ENCODE measurements around the gene FTSJ1.

The FTSJ1 gene

DNA sequence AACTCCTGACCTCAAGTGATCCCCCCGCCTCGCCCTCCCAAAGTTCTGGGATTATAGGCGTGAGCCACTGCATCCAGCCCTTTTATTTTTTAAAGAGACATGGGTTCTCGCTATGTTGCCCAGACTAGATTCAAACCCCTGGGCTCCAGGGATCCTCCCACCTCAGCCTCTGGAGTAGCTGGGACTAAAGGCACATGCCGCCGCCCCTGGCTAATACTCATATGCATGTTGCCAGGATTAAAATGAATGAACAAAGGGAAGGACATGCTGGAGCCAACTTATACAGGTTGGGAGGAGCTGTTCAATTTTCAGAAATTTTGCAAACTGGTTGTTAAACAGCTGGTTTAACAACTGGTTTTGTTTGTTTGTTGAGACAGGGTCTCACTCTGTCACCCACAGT is 1.4 kb upstream of the FTSJ1 start:
- ChIA-PET POLR2A (interaction anchor here (1.2 kb wide), 1 partner anchor 33 kb away, joined by 3 read pairs; no protein-coding TSS in a partner anchor), CTCF (no interaction called here)
- DNase-seq (ENCODE audit: extremely low spot score): no peak
- TF ChIP-seq CTBP1 (IDR thresholded peaks at IDR 0.05; ENCODE audit: borderline replicate concordance) (no peak), L3MBTL2 (conservative IDR thresholded peaks at IDR 0.05) (no peak), SP1 (IDR thresholded peaks at IDR 0.05) (no peak), ARNT (IDR thresholded peaks at IDR 0.05) (no peak), FOXA1 (IDR thresholded peaks at IDR 0.05) (no peak), ZNF384 (IDR thresholded peaks at IDR 0.05) (no peak), FOXK2 (IDR thresholded peaks at IDR 0.05) (no peak), LEF1 (IDR thresholded peaks at IDR 0.05; ENCODE audit: borderline replicate concordance) (no peak), HDGF (IDR thresholded peaks at IDR 0.05; ENCODE audit: borderline replicate concordance) (no peak), FOXM1 (IDR thresholded peaks at IDR 0.05; ENCODE audit: borderline replicate concordance) (no peak), SUZ12 (IDR thresholded peaks at IDR 0.05) (no peak), NFRKB (IDR thresholded peaks at IDR 0.05) (no peak), ELF4 (IDR thresholded peaks at IDR 0.05) (no peak), TARDBP (IDR thresholded peaks at IDR 0.05) (no peak), BHLHE40 (IDR thresholded peaks at IDR 0.05; ENCODE audit: borderline replicate concordance) (no peak)
- TF ChIP-seq, protein P1, sequence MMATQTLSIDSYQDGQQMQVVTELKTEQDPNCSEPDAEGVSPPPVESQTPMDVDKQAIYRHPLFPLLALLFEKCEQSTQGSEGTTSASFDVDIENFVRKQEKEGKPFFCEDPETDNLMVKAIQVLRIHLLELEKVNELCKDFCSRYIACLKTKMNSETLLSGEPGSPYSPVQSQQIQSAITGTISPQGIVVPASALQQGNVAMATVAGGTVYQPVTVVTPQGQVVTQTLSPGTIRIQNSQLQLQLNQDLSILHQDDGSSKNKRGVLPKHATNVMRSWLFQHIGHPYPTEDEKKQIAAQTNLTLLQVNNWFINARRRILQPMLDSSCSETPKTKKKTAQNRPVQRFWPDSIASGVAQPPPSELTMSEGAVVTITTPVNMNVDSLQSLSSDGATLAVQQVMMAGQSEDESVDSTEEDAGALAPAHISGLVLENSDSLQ (IDR thresholded peaks at IDR 0.05): no peak

DNA sequence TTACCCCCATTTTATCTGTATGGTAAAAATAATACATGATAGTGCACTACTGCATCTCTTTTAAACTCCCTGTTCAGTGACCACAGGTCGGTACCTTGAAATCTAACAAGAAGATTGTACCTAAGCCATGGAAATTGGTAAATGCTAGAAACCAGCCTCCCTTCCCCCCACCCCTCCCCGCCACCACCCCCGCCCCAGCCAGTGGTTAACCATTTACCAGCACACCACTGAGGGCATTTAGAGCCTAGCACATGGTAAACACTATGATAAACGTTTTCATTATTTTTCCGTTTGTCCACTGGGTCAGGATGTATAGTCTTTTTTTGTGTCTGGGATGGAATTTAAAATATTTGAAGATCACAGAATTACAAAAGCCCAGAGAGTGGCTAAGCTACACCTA is 703 bp upstream of the FTSJ1 start:
- ChIA-PET POLR2A (interaction anchor here (0.6 to 1.1 kb wide), 2 partner anchors 8 to 11 kb away, joined by 3 to 4 read pairs; no protein-coding TSS in a partner anchor), CTCF (no interaction called here)
- DNase-seq (ENCODE audit: extremely low spot score): no peak
- no peak for TF ChIP-seq FOXK2 (IDR thresholded peaks at IDR 0.05)
- TF ChIP-seq SUZ12 (IDR thresholded peaks at IDR 0.05): no peak
- TF ChIP-seq L3MBTL2 (conservative IDR thresholded peaks at IDR 0.05): no peak
- no peak for TF ChIP-seq LEF1 (IDR thresholded peaks at IDR 0.05; ENCODE audit: borderline replicate concordance)
- TF ChIP-seq CTBP1 (IDR thresholded peaks at IDR 0.05; ENCODE audit: borderline replicate concordance): no peak
- no peak for TF ChIP-seq ELF4 (IDR thresholded peaks at IDR 0.05)
- TF ChIP-seq ZNF384 (IDR thresholded peaks at IDR 0.05): no peak
- TF ChIP-seq BHLHE40 (IDR thresholded peaks at IDR 0.05; ENCODE audit: borderline replicate concordance): no peak
- TF ChIP-seq ARNT (IDR thresholded peaks at IDR 0.05): no peak

DNA sequence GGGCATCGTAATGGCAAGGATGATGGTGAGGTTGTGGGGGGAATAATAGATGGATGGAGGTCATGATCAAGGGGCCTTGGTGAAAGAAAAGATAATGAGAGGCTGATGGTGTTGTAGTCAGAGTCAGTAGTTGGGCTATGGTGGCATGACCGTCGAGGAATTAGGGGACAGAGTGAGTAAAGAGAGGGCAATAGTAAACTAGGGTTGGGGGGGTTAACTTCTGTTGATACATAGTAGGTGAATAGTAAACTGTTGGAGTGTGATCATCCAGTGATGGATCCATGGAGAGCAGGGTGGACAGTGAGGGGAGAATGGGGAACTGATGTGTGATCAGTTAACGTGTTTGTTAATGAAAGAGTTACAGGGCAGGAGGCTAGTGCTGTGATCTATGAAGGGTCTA is 920 bp downstream of the FTSJ1 start:
- no peak for DNase-seq (ENCODE audit: extremely low spot score)
- TF ChIP-seq HDGF (IDR thresholded peaks at IDR 0.05; ENCODE audit: borderline replicate concordance): no peak
- no peak for TF ChIP-seq FOXA1 (IDR thresholded peaks at IDR 0.05)
- no peak for TF ChIP-seq FOXK2 (IDR thresholded peaks at IDR 0.05)
- no peak for TF ChIP-seq FOXM1 (IDR thresholded peaks at IDR 0.05; ENCODE audit: borderline replicate concordance)
- ChIA-PET CTCF (no interaction called here), POLR2A (interaction anchor here (0.5 kb wide), 1 partner anchor 16 kb away, joined by 4 read pairs; no protein-coding TSS in a partner anchor)

DNA sequence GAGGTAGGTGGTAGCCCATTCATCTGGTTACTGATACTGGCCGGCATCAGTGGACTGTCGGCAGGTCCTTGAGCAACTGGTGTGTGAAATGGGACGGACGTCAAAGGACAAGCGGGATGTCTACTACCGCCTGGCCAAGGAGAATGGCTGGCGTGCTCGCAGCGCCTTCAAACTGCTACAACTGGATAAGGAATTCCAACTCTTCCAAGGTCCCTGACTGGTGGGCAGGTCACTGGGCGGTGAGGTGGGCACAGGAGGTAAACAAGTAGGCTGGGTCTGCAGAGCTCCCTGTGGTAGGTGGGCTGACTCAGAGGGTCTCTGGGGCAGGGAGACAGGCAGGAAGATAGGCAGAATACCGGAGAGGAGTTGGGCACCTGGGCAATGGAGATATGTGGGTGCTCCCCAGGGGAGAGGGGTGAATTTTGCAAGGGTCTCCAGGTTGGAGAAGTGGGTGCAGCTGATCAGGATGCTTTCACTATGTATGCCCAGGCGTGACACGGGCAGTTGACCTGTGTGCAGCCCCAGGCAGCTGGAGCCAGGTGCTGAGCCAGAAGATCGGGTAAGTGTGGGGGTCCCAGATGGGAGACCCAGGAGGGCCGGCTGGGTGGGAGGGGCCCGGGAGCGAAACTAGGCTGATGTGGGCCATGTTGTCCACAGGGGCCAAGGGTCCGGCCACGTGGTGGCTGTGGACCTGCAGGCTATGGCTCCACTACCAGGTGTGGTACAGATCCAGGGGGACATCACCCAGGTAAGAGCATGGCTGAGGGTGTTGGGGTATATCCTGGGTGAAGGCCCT is 2.2 kb downstream of the FTSJ1 start:
- TF ChIP-seq NFRKB (IDR thresholded peaks at IDR 0.05): no peak
- no peak for TF ChIP-seq FOXA1 (IDR thresholded peaks at IDR 0.05)
- TF ChIP-seq L3MBTL2 (conservative IDR thresholded peaks at IDR 0.05): no peak
- TF ChIP-seq SUZ12 (IDR thresholded peaks at IDR 0.05): no peak
- no peak for TF ChIP-seq FOXK2 (IDR thresholded peaks at IDR 0.05)
- POLR2A ChIA-PET: no interaction called here
- CTCF ChIA-PET: no interaction called here
- DNase-seq (ENCODE audit: extremely low spot score): no peak

DNA sequence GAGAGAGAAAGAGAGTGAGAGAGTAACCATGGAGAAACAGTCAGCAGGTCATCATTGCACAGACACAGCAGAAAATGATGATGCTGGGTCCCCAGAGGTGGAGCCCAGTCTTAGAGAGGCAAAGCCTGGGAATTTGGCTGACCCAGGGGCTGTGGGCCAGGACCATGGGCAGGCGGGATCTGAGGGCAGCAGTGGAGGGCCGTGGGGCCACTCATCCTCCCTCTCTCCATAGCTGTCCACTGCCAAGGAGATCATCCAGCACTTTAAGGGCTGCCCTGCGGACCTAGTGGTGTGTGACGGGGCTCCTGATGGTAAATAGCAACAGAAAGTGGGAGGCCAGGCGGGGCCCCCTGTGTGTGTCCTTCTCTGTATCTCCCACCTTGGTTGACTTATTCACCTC is 2.8 kb downstream of the FTSJ1 start:
- no peak for TF ChIP-seq FOXA1 (IDR thresholded peaks at IDR 0.05)
- no peak for TF ChIP-seq HDGF (IDR thresholded peaks at IDR 0.05; ENCODE audit: borderline replicate concordance)
- no peak for TF ChIP-seq L3MBTL2 (conservative IDR thresholded peaks at IDR 0.05)
- no peak for TF ChIP-seq NFRKB (IDR thresholded peaks at IDR 0.05)
- no peak for TF ChIP-seq TARDBP (IDR thresholded peaks at IDR 0.05)
- TF ChIP-seq ARNT (IDR thresholded peaks at IDR 0.05): no peak
- TF ChIP-seq LEF1 (IDR thresholded peaks at IDR 0.05; ENCODE audit: borderline replicate concordance): no peak
- DNase-seq (ENCODE audit: extremely low spot score): no peak
- POLR2A ChIA-PET: no interaction called here
- CTCF ChIA-PET: no interaction called here

DNA sequence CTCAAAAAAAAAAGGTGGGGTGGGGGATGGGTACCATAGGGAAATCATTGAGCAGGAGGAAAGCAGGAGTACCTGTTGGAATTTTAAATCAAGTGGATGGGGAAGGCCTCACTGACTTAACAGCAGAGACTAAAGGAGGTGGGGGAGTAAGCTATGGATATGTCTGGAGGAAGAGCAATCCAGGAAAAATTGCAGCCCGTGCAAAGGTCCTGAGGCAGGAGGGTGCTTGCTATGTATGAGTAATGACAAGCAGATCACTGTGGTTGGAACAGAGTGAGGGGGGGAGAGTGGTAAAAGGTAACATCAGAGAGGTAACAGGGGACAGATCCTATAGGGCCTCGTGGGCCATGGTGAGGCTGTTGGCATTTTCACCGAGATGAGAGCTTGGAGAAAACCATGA is 4.1 kb downstream of the FTSJ1 start:
- ChIA-PET POLR2A (no interaction called here), CTCF (interaction anchor here (1.8 kb wide), 1 partner anchor 14 kb away, joined by 5 read pairs; no protein-coding TSS in a partner anchor)
- TF ChIP-seq NFRKB (IDR thresholded peaks at IDR 0.05) (no peak), TARDBP (IDR thresholded peaks at IDR 0.05) (no peak), SP1 (IDR thresholded peaks at IDR 0.05) (no peak), FOXA1 (IDR thresholded peaks at IDR 0.05) (no peak), L3MBTL2 (conservative IDR thresholded peaks at IDR 0.05) (no peak)
- DNase-seq (ENCODE audit: extremely low spot score): no peak

DNA sequence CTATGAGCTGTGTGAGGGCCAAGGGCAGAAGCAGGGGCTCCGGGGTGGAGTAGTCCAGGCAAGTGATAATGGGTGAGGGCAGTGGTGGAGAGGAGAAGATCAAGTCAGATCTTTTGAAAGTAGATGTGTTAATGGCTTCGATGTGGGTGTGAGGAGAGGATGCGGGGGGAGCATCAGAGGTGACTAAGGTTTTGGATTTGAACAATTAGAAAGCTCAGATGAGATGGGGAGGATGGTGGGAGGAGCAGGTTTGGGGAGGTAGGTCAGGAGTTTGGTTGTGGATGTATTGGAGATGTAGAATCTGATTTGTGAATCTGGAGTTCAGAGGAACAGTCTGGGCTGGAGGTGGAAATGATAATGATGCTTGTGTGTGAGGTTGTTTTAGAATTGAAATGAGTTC is 4.6 kb downstream of the FTSJ1 start:
- CTCF ChIA-PET: interaction anchor here (1.8 kb wide), 1 partner anchor 13 kb away, joined by 5 read pairs; no protein-coding TSS in a partner anchor
- no peak for DNase-seq (ENCODE audit: extremely low spot score)
- POLR2A ChIA-PET: no interaction called here
- TF ChIP-seq CTBP1 (IDR thresholded peaks at IDR 0.05; ENCODE audit: borderline replicate concordance) (no peak), SP1 (IDR thresholded peaks at IDR 0.05) (no peak), SUZ12 (IDR thresholded peaks at IDR 0.05) (no peak), ZNF384 (IDR thresholded peaks at IDR 0.05) (no peak), FOXA1 (IDR thresholded peaks at IDR 0.05) (no peak), ARNT (IDR thresholded peaks at IDR 0.05) (no peak), FOXK2 (IDR thresholded peaks at IDR 0.05) (no peak), FOXM1 (IDR thresholded peaks at IDR 0.05; ENCODE audit: borderline replicate concordance) (no peak), ELF4 (IDR thresholded peaks at IDR 0.05) (no peak), LEF1 (IDR thresholded peaks at IDR 0.05; ENCODE audit: borderline replicate concordance) (no peak), BHLHE40 (IDR thresholded peaks at IDR 0.05; ENCODE audit: borderline replicate concordance) (no peak), HDGF (IDR thresholded peaks at IDR 0.05; ENCODE audit: borderline replicate concordance) (no peak), TARDBP (IDR thresholded peaks at IDR 0.05) (no peak), L3MBTL2 (conservative IDR thresholded peaks at IDR 0.05) (no peak), NFRKB (IDR thresholded peaks at IDR 0.05) (no peak)
- TF ChIP-seq, protein P1 (IDR thresholded peaks at IDR 0.05): no peak
